ENCODE measurements around the gene LMNA.
"Not testable (repeated sequence)": the region's sequence is repeated elsewhere in the genome, so short reads cannot be mapped to it uniquely, and the experiment has no call there.

The LMNA gene

GRCh38 chr1:156102633-156103511 is 11.6 kb upstream of the LMNA start:
- intact Hi-C loops (cut with DNase I), result no loop called here

GRCh38 chr1:156103521-156103947 is 11.0 kb upstream of the LMNA start:
- DNase-seq, result no peak

More at GRCh38 chr1:156102633-156103511, 11.6 kb upstream of the LMNA start:
- DNase-seq, result no peak

GRCh38 chr1:156104065-156104810 is 10.3 kb upstream of the LMNA start:
- peak in 1 of 42 donors; percentile 23 for DNase-seq
- intact Hi-C loops (cut with DNase I), result no loop called here

More at GRCh38 chr1:156103521-156103947, 11.0 kb upstream of the LMNA start:
- intact Hi-C loops (cut with DNase I), result no loop called here

GRCh38 chr1:156104861-156105832 is 9.4 kb upstream of the LMNA start:
- intact Hi-C loops (cut with DNase I), result no loop called here
- no peak for DNase-seq

GRCh38 chr1:156106624-156107488 is 7.7 kb upstream of the LMNA start:
- intact Hi-C loops (cut with DNase I), result no loop called here
- DNase-seq, result peak in 1 of 42 donors; percentile 42

GRCh38 chr1:156108057-156108456 is 6.5 kb upstream of the LMNA start:
- intact Hi-C loops (cut with DNase I), result no loop called here
- DNase-seq, result no peak

GRCh38 chr1:156108664-156109241 is 5.8 kb upstream of the LMNA start:
- no peak for DNase-seq
- intact Hi-C loops (cut with DNase I), result no loop called here

GRCh38 chr1:156110252-156110651 is 4.3 kb upstream of the LMNA start:
- intact Hi-C loops (cut with DNase I), result no loop called here
- DNase-seq, result no peak

- intact Hi-C loops (cut with DNase I), result no loop called here
- DNase-seq, result no peak
Observed at GRCh38 chr1:156111355-156111962, 3.1 kb upstream of the LMNA start.

GRCh38 chr1:156112276-156113137 is 2.0 kb upstream of the LMNA start:
- intact Hi-C loops (cut with DNase I), result no loop called here
- peak in 29 of 42 donors; percentile 18 to 80 (median 46) for DNase-seq

GRCh38 chr1:156113282-156113950 is 1.1 kb upstream of the LMNA start:
- intact Hi-C loops (cut with DNase I), result no loop called here
- DNase-seq, result no peak

GRCh38 chr1:156114919-156115513 is 505 bp downstream of the LMNA start:
- intact Hi-C loops (cut with DNase I), result no loop called here
- peak in 23 of 42 donors; percentile 22 to 72 (median 46) for DNase-seq

GRCh38 chr1:156115514-156116374 is 1.2 kb downstream of the LMNA start:
- DNase-seq, result peak in 33 of 42 donors; percentile 21 to 79 (median 59)

GRCh38 chr1:156116731-156117130 is 2.2 kb downstream of the LMNA start:
- DNase-seq, result not testable (repeated sequence)

More at GRCh38 chr1:156115514-156116374, 1.2 kb downstream of the LMNA start:
- intact Hi-C loops (cut with DNase I), result no loop called here

More at GRCh38 chr1:156116731-156117130, 2.2 kb downstream of the LMNA start:
- intact Hi-C loops (cut with DNase I), result not testable (repeated sequence)
